K562 (cell line): ENCODE data around the gene SH3PXD2B. TPM values are rescaled to one million over a fixed set of nuclear protein-coding genes. Genes with fewer than 3 reads are reported as not detected.

ENCODE experiments used
- ATAC-seq: fragments of 200-7000 bp; cut with Tn5 transposase; 3 replicates; pipeline ENCODE4 v1.9.1; 2020; ENCODE audit warnings: moderate library complexity
- BruUV-seq: library from RNA; stranded (reverse); fragments of 400-500 nt; replicated peaks from 2 replicates; lab custom pipeline; 2021; lab: Mats Ljungman, UMichigan
- CTCF ChIA-PET: fragments of 300-600 bp; formaldehyde crosslinking; extraction: SDS; loops from one replicate; lab custom pipeline; 2021; ENCODE audit warnings: low intra/inter-chr PET ratio; lab: Yijun Ruan, JAX
- POLR2A ChIA-PET: fragments of 300-600, 350-650 bp; sonication (Branson Sonifier 250); formaldehyde crosslinking; extraction: SDS; loops from one replicate; lab custom pipeline; 2021; ENCODE audit warnings: antibody characterized with exemption, inconsistent platforms; lab: Yijun Ruan, JAX
- DNase-seq, 4 experiments: peaks; one replicate each; pipeline versions ENCODE4 v3.0.0 to v3.0.0-alpha.2; 2011 to 2018; ENCODE audit warnings: low spot score in 3 of 4, mixed read lengths in 3 of 4; ENCODE audit errors: extremely low read depth in 1 of 4
- FAIRE-seq: peaks from 2 replicates; lab custom pipeline; 2011; peaks lifted over from hg19 to GRCh38; lab: Jason Lieb, UNC
- H2AFZ ChIP-seq: 2 replicates; pipeline ENCODE4 v1.6.0; 2011; ENCODE audit warnings: low read depth, low read length, control low read depth, inconsistent platforms
- H3K27ac ChIP-seq: fragments of 200-600 bp; 3 replicates; pipeline ENCODE4 v1.8.0; 2011; ENCODE audit warnings: low read depth, mild to moderate bottlenecking, control low read depth, inconsistent platforms, low read length, moderate library complexity, mixed read lengths; ENCODE audit errors: extremely low read depth
- H3K27me3 ChIP-seq, 2 experiments: fragments of 300-600 bp in 1 of 2; 2 replicates in 1 of 2; 3 replicates in 1 of 2; pipeline versions ENCODE4 v1.6.0 to v1.8.0; 2011; ENCODE audit warnings: inconsistent platforms in 2 of 2, low read length in 2 of 2, mild to moderate bottlenecking in 1 of 2, mixed read lengths in 1 of 2, moderate library complexity in 1 of 2; ENCODE audit not compliant: control insufficient read depth in 2 of 2, insufficient read depth in 2 of 2
- H3K36me3 ChIP-seq: fragments of 300-600 bp; 3 replicates; pipeline ENCODE4 v1.8.0; 2011; ENCODE audit warnings: mild to moderate bottlenecking, low read length, inconsistent platforms; ENCODE audit not compliant: control insufficient read depth, insufficient read depth
- H3K4me1 ChIP-seq, 2 experiments: fragments of 200-600 bp in 1 of 2; replicated peaks in 1 of 2; 2 replicates in 1 of 2; 3 replicates in 1 of 2; pipeline versions ENCODE4 v1.5.1 to v1.8.0; 2011; ENCODE audit warnings: inconsistent platforms in 2 of 2, low read length in 2 of 2, mild to moderate bottlenecking in 1 of 2, mixed read lengths in 1 of 2, moderate library complexity in 1 of 2; ENCODE audit not compliant: control insufficient read depth in 2 of 2, insufficient read depth in 2 of 2
- H3K4me2 ChIP-seq: 2 replicates; pipeline ENCODE4 v1.6.1; 2011; ENCODE audit warnings: low read length, control low read depth, inconsistent platforms, mixed read lengths; ENCODE audit not compliant: insufficient read depth
- H3K4me3 ChIP-seq: fragments of 200-600 bp; sonication (generic), shearing (Covaris generic); 2 replicates; pipeline ENCODE4 v1.5.1; 2016; ENCODE audit warnings: control low read depth, inconsistent platforms
- H3K79me2 ChIP-seq: fragments of 200-600 bp; 3 replicates; pipeline ENCODE4 v1.8.0; 2011; ENCODE audit warnings: low read length, inconsistent platforms; ENCODE audit not compliant: control insufficient read depth, insufficient read depth
- H3K9ac ChIP-seq, 2 experiments: 2 replicates each; pipeline versions ENCODE4 v1.6.0 to v1.6.1; 2011; ENCODE audit warnings: low read depth in 2 of 2, low read length in 2 of 2, control low read depth in 1 of 2, inconsistent platforms in 1 of 2, mild to moderate bottlenecking in 1 of 2, mixed read lengths in 1 of 2; ENCODE audit not compliant: insufficient read depth in 1 of 2
- H3K9me1 ChIP-seq: one replicate; pipeline ENCODE4 v1.6.0; 2011; ENCODE audit warnings: inconsistent platforms, mild to moderate bottlenecking, low read length, moderate library complexity; ENCODE audit not compliant: control insufficient read depth, insufficient read depth
- H3K9me3 ChIP-seq: replicated peaks from 2 replicates; pipeline ENCODE4 v1.5.1; 2011; ENCODE audit warnings: low read depth, low read length, inconsistent platforms; ENCODE audit not compliant: control insufficient read depth, insufficient read depth
- H4K20me1 ChIP-seq: replicated peaks from 2 replicates; pipeline ENCODE4 v1.6.1; 2011; ENCODE audit warnings: low read length, inconsistent platforms, mixed read lengths; ENCODE audit not compliant: control insufficient read depth, insufficient read depth
- SNIP1 ChIP-seq: fragments of 450-650 bp; IDR thresholded peaks from 2 replicates; pipeline ENCODE4 v1.7.1; 2017; ENCODE audit warnings: low read depth, mild to moderate bottlenecking
- USF2 ChIP-seq: sonication (generic); formaldehyde crosslinking; IDR thresholded peaks from 2 replicates; pipeline ENCODE4 v1.5.0; 2020; ENCODE audit warnings: missing genetic modification reagents
- ZNF449 ChIP-seq: fragments of 250-450 bp; sonication (Bioruptor Pico); IDR thresholded peaks from 2 replicates; pipeline ENCODE4 v1.8.0; 2022; ENCODE audit warnings: moderate library complexity, mild to moderate bottlenecking, inconsistent platforms
- WGBS: fragments of 100-300 bp; shearing (Covaris generic); methylation state at CpG from one replicate; pipeline ENCODE4 v1.1.6; 2016; ENCODE audit warnings: low coverage, mixed read lengths; ENCODE audit not compliant: insufficient coverage; ENCODE audit errors: missing lambda C conversion rate; 5-methylcytosine and 5-hydroxymethylcytosine counted together
- in situ Hi-C: fragments of 300-500 bp; cut with MboI; formaldehyde crosslinking; loops from 4 replicates; pipeline ENCODE4 v1.15.0; 2018; ENCODE audit warnings: inconsistent platforms, mixed read lengths
- intact Hi-C: fragments of 100-400 bp; cut with micrococcal nuclease; formaldehyde crosslinking; loops from 2 replicates; pipeline ENCODE4 v1.14.2; 2022
- polyA plus RNA-seq, 8 experiments: library from polyadenylated mRNA; depleted of rRNA in 4 of 8; stranded (reverse) in 5 of 8; unstranded in 3 of 8; fragments of >200 nt; fragmentation: Nextera tagmentation in 2 of 8; fragmentation: Illumina TruSeq in 1 of 8; extraction: Ambion mirVana in 2 of 8; extraction: Trizol in 1 of 8; gene quantifications; 2 replicates each; pipeline versions ENCODE4 v1.2.1 to v1.2.3, GENCODE V29; 2011 to 2014; ENCODE audit warnings: inconsistent platforms in 1 of 8, missing spikeins in 1 of 8
- total RNA-seq, 7 experiments: library from RNA; depleted of rRNA in 6 of 7; stranded (reverse); fragments of >200 nt in 6 of 7; fragmentation: Illumina TruSeq in 2 of 7; extraction: Trizol in 2 of 7; gene quantifications; 2 replicates each; pipeline versions ENCODE4 v1.2.1 to v1.2.3, GENCODE V29; 2011 to 2021; ENCODE audit warnings: low replicate concordance in 1 of 7

Gene SH3PXD2B
- total and polyA plus RNA-seq, 9 of the 15 experiments (the other 6 are each of a cell fraction or from before 2014, with no cell fraction given): 0.04 to 0.66 (median 0.19) TPM

- Histone ChIP-seq H4K20me1 (no peaks in the 10 kb centered on the region), H2AFZ (no peak overlapping the region), H3K36me3 (no peaks in the 10 kb centered on the region), H3K4me2 (no peak overlapping the region), H3K9ac (no peak overlapping the region), H3K79me2 (no peaks in the 10 kb centered on the region), H3K4me1 (no peaks in the 10 kb centered on the region; a peak in 1 of 5 replicates), H3K27ac (no peak overlapping the region), H3K9me1 (no peaks in the 10 kb centered on the region), H3K4me3 (no peak overlapping the region), H3K9me3 (no peaks in the 10 kb centered on the region), H3K27me3 (peaks cover 22 to 91% of the 10 kb centered on the region in 2 experiments; a peak in 3 of 5 replicates)
- ChIA-PET POLR2A (no interaction called here), CTCF (no interaction called here)
- ATAC-seq (no peak), FAIRE-seq (no peak), DNase-seq (no peak)
- in situ Hi-C loops (no loop called here), intact Hi-C loops (no loop called here)
- BruUV-seq: no TSS peak
- WGBS: 0% methylated on average over 9 of the region's 10 CpGs
- TF ChIP-seq ZNF449 (CRISPR knock-in tag) (no peak), SNIP1 (no peak), USF2 (CRISPR knock-in tag) (peak; percentile 38)
Observed at GRCh38 chr5:172336264-172336663, 118.1 kb downstream of the SH3PXD2B start.
